ENCODE measurements around the gene RYR2. TPM values are rescaled to one million over a fixed set of nuclear protein-coding genes. Genes with fewer than 3 reads are reported as not detected.
A peak's percentile ranks its signal among the peaks of the same experiment; 100 is the strongest.

RYR2 gene
- total and polyA plus RNA-seq, 8 donors = 1.6 to 6.9 (median 4.4) TPM

GRCh38 chr1:237112663-237113062 lies 70.7 kb downstream of the RYR2 start:
- no peak for FAIRE-seq
- H3K4me3 ChIP-seq = no peak overlapping the region
- no peak for TF ChIP-seq CTCF (IDR thresholded peaks at IDR 0.05)
- H3K36me3 ChIP-seq = no peaks in the 10 kb centered on the region
- H3K27ac ChIP-seq = no peak overlapping the region
- no peaks in the 10 kb centered on the region for H3K9me3 ChIP-seq
- H3K27me3 ChIP-seq = no peaks in the 10 kb centered on the region
- ATAC-seq = no peak
- no peak for DNase-seq
- no peaks in the 10 kb centered on the region for H3K4me1 ChIP-seq
- intact Hi-C loops (cut with DNase I) = no loop called here
- 69 to 78% methylated on average over 4 of the region's 4 CpGs for WGBS, 2 donors

- Histone ChIP-seq H3K4me3 (no peak overlapping the region), H3K27ac (no peak overlapping the region), H3K9me3 (no peaks in the 10 kb centered on the region), H3K27me3 (no peaks in the 10 kb centered on the region), H3K36me3 (no peaks in the 10 kb centered on the region), H3K4me1 (no peaks in the 10 kb centered on the region)
- no peak for ATAC-seq
- no peak for FAIRE-seq
- intact Hi-C loops (cut with DNase I) = no loop called here
- no peak for TF ChIP-seq CTCF (IDR thresholded peaks at IDR 0.05)
- DNase-seq = no peak
- 59 to 73% methylated on average over 6 of the region's 6 CpGs for WGBS, 2 donors
These were observed 73.1 kb downstream of the RYR2 start for GRCh38 chr1:237115035-237115434.

- intact Hi-C loops (cut with DNase I) = no loop called here
- 75 to 81% methylated on average over 6 of the region's 6 CpGs for WGBS, 2 donors
- H3K9me3 ChIP-seq = no peaks in the 10 kb centered on the region
- no peaks in the 10 kb centered on the region for H3K27me3 ChIP-seq
- FAIRE-seq (no peak), ATAC-seq (no peak), DNase-seq (no peak)
- H3K27ac ChIP-seq = no peak overlapping the region
- no peak for TF ChIP-seq CTCF (IDR thresholded peaks at IDR 0.05)
- no peaks in the 10 kb centered on the region for H3K4me1 ChIP-seq
- no peak overlapping the region for H3K4me3 ChIP-seq
- no peaks in the 10 kb centered on the region for H3K36me3 ChIP-seq
These were observed 77.1 kb downstream of the RYR2 start for GRCh38 chr1:237119091-237119490.

GRCh38 chr1:237120683-237121082 lies 78.7 kb downstream of the RYR2 start:
- no peak for TF ChIP-seq CTCF (IDR thresholded peaks at IDR 0.05)
- FAIRE-seq (no peak), ATAC-seq (no peak), DNase-seq (no peak)
- intact Hi-C loops (cut with DNase I) = no loop called here
- Histone ChIP-seq H3K27me3 (no peaks in the 10 kb centered on the region), H3K9me3 (no peaks in the 10 kb centered on the region), H3K4me1 (no peaks in the 10 kb centered on the region), H3K27ac (no peak overlapping the region), H3K4me3 (no peak overlapping the region), H3K36me3 (no peaks in the 10 kb centered on the region)
- WGBS, 2 donors = 69 to 77% methylated on average over 5 of the region's 5 CpGs

GRCh38 chr1:237124856-237125462 lies 83.0 kb downstream of the RYR2 start:
- ATAC-seq (peak in 1 of 4 donors; percentile 72), FAIRE-seq (no peak), DNase-seq (no peak)
- intact Hi-C loops (cut with DNase I) = no loop called here
- TF ChIP-seq CTCF (IDR thresholded peaks at IDR 0.05) = peak; percentile 12 to 36 (median 19)
- Histone ChIP-seq H3K4me1 (no peaks in the 10 kb centered on the region), H3K36me3 (no peaks in the 10 kb centered on the region), H3K27me3 (no peaks in the 10 kb centered on the region), H3K9me3 (no peaks in the 10 kb centered on the region), H3K4me3 (no peak overlapping the region), H3K27ac (no peak overlapping the region)
- 48 to 57% methylated on average over 10 of the region's 10 CpGs for WGBS, 2 donors

Data from pancreas (tissue), 10 donors.